NB4 (cell line): ENCODE data around the gene SIX2.

Experiments used
- DNase-seq: peaks from one replicate; pipeline ENCODE4 v3.0.0; 2010; ENCODE audit warnings: low read depth
- H3K4me3 ChIP-seq: one replicate; pipeline ENCODE4 v1.5.1; 2011; ENCODE audit warnings: mild to moderate bottlenecking, low read depth, low read length, moderate library complexity
- CTCF ChIP-seq: IDR thresholded peaks from one replicate; pipeline ENCODE4 v1.5.1; 2012; ENCODE audit warnings: low read depth, low read length
- MAX ChIP-seq: IDR thresholded peaks from 2 replicates; pipeline ENCODE4 v1.6.1; 2011; ENCODE audit warnings: low read depth, low read length
- MYC ChIP-seq: IDR thresholded peaks from 2 replicates; pipeline ENCODE4 v1.6.1; 2011; ENCODE audit warnings: low read depth, low read length
- POLR2A ChIP-seq: IDR thresholded peaks from 2 replicates; pipeline ENCODE4 v1.6.1; 2011; ENCODE audit warnings: mild to moderate bottlenecking; ENCODE audit not compliant: insufficient read length; ENCODE audit errors: extremely low read depth

SIX2 gene

GRCh38 chr2:44980751-44981713 lies 28.2 kb downstream of the SIX2 start:
- no peak for DNase-seq
- no peak for TF ChIP-seq MYC
- TF ChIP-seq POLR2A, result no peak
- no peak for TF ChIP-seq CTCF
- TF ChIP-seq MAX, result no peak
- no peak overlapping the region for H3K4me3 ChIP-seq

GRCh38 chr2:44979581-44979980 lies 29.7 kb downstream of the SIX2 start:
- DNase-seq, result no peak
- no peak for TF ChIP-seq MYC
- TF ChIP-seq POLR2A, result no peak
- TF ChIP-seq MAX, result no peak
- no peak for TF ChIP-seq CTCF
- no peak overlapping the region for H3K4me3 ChIP-seq

- no peak for TF ChIP-seq POLR2A
- no peak for TF ChIP-seq CTCF
- H3K4me3 ChIP-seq, result no peak overlapping the region
- no peak for DNase-seq
Measured at GRCh38 chr2:44975571-44976450, 33.4 kb downstream of the SIX2 start.

- TF ChIP-seq POLR2A (no peak), CTCF (peak; percentile 87)
- no peak overlapping the region for H3K4me3 ChIP-seq
- peak; percentile 77 for DNase-seq
Measured at GRCh38 chr2:44974064-44974715, 35.1 kb downstream of the SIX2 start.

- DNase-seq, result no peak
- peak overlapping the region; percentile 4 for H3K4me3 ChIP-seq
- TF ChIP-seq POLR2A (no peak), MAX (no peak), MYC (no peak), CTCF (no peak)
Measured at GRCh38 chr2:44972771-44973535, 36.3 kb downstream of the SIX2 start.
